SH-SY5Y (cell line): ENCODE measurements around the gene DMBX1.

Source experiments
- GATA2 ChIP-seq: IDR thresholded peaks from 2 replicates; pipeline ENCODE4 v1.6.1; 2011; ENCODE audit warnings: mild to moderate bottlenecking, low read depth, low read length
- GATA3 ChIP-seq: IDR thresholded peaks from 2 replicates; pipeline ENCODE4 v1.6.1; 2011; ENCODE audit warnings: low read depth, mild to moderate bottlenecking, low read length, moderate library complexity

- TF ChIP-seq GATA3: no peak
- TF ChIP-seq GATA2: no peak
Measured at GRCh38 chr1:46492871-46493270, 3.2 kb downstream of the DMBX1 start.
